ENCODE data around the gene DBNDD1. TPM values are rescaled to one million over a fixed set of nuclear protein-coding genes. Genes with fewer than 3 reads are reported as not detected.

The DBNDD1 gene, protein sequence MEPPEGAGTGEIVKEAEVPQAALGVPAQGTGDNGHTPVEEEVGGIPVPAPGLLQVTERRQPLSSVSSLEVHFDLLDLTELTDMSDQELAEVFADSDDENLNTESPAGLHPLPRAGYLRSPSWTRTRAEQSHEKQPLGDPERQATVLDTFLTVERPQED
- total RNA-seq: 1.5 and 17.5 TPM in 2 replicates

DNA sequence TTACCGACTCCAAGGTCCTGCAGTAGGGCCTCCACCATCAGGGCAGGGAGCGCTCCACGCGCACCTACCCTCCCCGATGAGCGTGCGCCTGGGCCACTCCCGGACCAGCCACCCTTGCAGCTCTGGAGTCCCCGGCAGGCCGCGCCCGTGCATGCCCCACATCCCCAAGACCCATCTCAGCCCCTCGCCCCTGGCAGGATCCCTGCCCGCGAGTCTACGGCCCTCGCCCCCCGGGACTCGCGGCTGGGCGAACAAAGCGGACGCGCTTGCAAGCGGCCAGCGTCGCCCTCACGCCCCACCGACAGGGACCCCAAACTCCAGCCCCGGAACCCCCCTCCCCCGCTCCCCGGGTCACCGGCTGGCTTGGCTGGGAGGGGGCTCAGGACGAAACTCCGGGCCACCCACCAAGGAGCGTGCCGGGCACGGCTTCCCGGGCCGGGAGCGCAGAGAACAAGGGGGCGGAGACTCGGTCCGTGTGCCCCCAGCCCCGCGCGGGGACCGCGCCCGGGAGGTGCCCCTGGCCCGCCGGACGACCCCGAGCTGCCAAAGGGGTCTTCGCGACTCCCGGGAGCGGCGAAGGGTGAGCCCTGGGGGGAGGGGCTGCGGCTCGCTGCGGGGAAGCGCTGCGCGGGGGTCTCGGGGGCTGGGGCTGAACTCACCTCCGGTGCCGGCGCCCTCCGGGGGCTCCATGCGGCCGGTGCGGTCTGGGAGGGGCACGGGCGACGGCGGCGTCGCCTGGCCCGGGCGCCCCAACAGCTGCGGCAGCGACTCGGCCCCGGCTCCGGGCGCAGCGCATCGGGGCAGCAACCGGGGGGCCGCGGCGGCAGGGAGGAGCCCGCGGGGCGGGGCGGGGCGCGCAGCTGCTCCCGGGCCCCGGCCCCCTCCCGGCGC, at the start of gene DBNDD1:
TSS of gene DBNDD1 (minus strand) at position 805 of the 891 bp plus-strand sequence. CDS start at position 690, 115 bp downstream.

Other genes with a start within 250 kb of the DBNDD1 start
- gene FANCA, start 202.8 kb downstream of the DBNDD1 start, total RNA-seq: 16.5 and 20.1 TPM in 2 replicates
- gene SPIRE2, start 191.0 kb downstream of the DBNDD1 start, total RNA-seq: 0.97 and 4.8 TPM in 2 replicates
- gene TCF25, start 145.9 kb downstream of the DBNDD1 start, total RNA-seq: 136 and 197 TPM in 2 replicates
- 0.97 and 2.1 TPM in 2 replicates for gene MC1R, start 100.6 kb downstream of the DBNDD1 start, total RNA-seq
- gene TUBB3, start 96.1 kb downstream of the DBNDD1 start, total RNA-seq: 137 and 173 TPM in 2 replicates
- 84.3 and 106 TPM in 2 replicates for gene DEF8, start 70.7 kb downstream of the DBNDD1 start, total RNA-seq
- not detected in 2 replicates for gene PRDM7, start 57.9 kb upstream of the DBNDD1 start, total RNA-seq

All from bladder microvascular endothelial cell (primary cell).